Gastrocnemius medialis (tissue), 4 donors: ENCODE measurements around the gene KCNQ4. TPM values are rescaled to one million over a fixed set of nuclear protein-coding genes. Genes with fewer than 3 reads are reported as not detected.

Experiments
- ATAC-seq, 2 donors: fragments of 150-250 bp; one replicate each; pipeline ENCODE4 v1.9.1; 2016
- DNase-seq, 2 donors: peaks; one replicate each; pipeline ENCODE4 v3.0.0-alpha.2; 2019
- H3K27ac ChIP-seq, 4 donors: fragments of 200-600 bp; sonication (generic); 1 replicate in 1 of 4; 2 replicates in 3 of 4; pipeline ENCODE4 v1.5.1; 2016 to 2018; ENCODE audit warnings: mild to moderate bottlenecking in 2 of 4, moderate library complexity in 1 of 4
- H3K27me3 ChIP-seq, 3 donors: fragments of 200-600 bp; sonication (generic) in 2 of 3; 1 replicate in 1 of 3; 2 replicates in 2 of 3; pipeline versions ENCODE4 v1.5.1 to v1.6.0; 2016 to 2019; ENCODE audit warnings: mild to moderate bottlenecking in 1 of 3, moderate library complexity in 1 of 3
- H3K36me3 ChIP-seq, 2 donors: fragments of 200-600 bp; sonication (generic) in 1 of 2; one replicate each; pipeline ENCODE4 v1.5.1; 2017 to 2018
- H3K4me1 ChIP-seq, 2 donors: fragments of 200-600 bp; sonication (generic) in 1 of 2; one replicate each; pipeline ENCODE4 v1.5.1; 2016 to 2017; ENCODE audit warnings: mild to moderate bottlenecking in 2 of 2
- H3K4me3 ChIP-seq, 4 donors: fragments of 200-600 bp; sonication (generic) in 3 of 4; 1 replicate in 1 of 4; 2 replicates in 3 of 4; pipeline ENCODE4 v1.5.1; 2016 to 2019; ENCODE audit warnings: mild to moderate bottlenecking in 2 of 4
- H3K9me3 ChIP-seq, 3 donors: fragments of 200-600 bp; sonication (generic) in 2 of 3; 1 replicate in 1 of 3; 2 replicates in 2 of 3; pipeline ENCODE4 v1.5.1; 2016 to 2019
- POLR2A ChIP-seq, 2 donors: fragments of 450-650 bp; IDR thresholded peaks; one replicate each; pipeline ENCODE4 v1.6.1; 2017; ENCODE audit warnings: antibody characterized with exemption in 2 of 2, mild to moderate bottlenecking in 2 of 2, moderate library complexity in 2 of 2
- in situ Hi-C, 4 donors: fragments of 200-750 bp; cut with MboI; loops; one replicate each; pipeline versions ENCODE4 v1.15.0 to v1.8.0; 2017; ENCODE audit warnings: low sequenced_read_pairs in 4 of 4
- intact Hi-C: fragments of 100-400 bp; cut with DNase I; formaldehyde crosslinking; loops from one replicate; pipeline ENCODE4 v1.15.1; 2023; ENCODE audit warnings: low total_unique reads
- total RNA-seq, 4 donors: library from RNA; depleted of rRNA; stranded (reverse); fragments of >200 nt; gene quantifications; one replicate each; pipeline versions ENCODE4 v1.1.0 to v1.2.3, GENCODE V29; 2016
- TF ChIP-seq, protein P1 (sequence below), 5 experiments: fragments of 450-650 bp in 3 of 5; fragments of 200-600 bp in 2 of 5; sonication (generic) in 2 of 5; IDR thresholded peaks in 4 of 5; conservative IDR thresholded peaks in 1 of 5; 1 replicate in 4 of 5; 2 replicates in 1 of 5; pipeline ENCODE4 v1.5.1; 2016 to 2019; ENCODE audit warnings: antibody characterized with exemption in 5 of 5, mild to moderate bottlenecking in 3 of 5, moderate library complexity in 3 of 5

KCNQ4 gene
- total RNA-seq, 4 donors from 2014 or later: 2.9 to 8.2 (median 3.5) TPM

- no peaks in the 10 kb centered on the region for H3K4me1 ChIP-seq
- no peak overlapping the region for H3K27ac ChIP-seq
- no peak for ATAC-seq
- TF ChIP-seq, protein P1, sequence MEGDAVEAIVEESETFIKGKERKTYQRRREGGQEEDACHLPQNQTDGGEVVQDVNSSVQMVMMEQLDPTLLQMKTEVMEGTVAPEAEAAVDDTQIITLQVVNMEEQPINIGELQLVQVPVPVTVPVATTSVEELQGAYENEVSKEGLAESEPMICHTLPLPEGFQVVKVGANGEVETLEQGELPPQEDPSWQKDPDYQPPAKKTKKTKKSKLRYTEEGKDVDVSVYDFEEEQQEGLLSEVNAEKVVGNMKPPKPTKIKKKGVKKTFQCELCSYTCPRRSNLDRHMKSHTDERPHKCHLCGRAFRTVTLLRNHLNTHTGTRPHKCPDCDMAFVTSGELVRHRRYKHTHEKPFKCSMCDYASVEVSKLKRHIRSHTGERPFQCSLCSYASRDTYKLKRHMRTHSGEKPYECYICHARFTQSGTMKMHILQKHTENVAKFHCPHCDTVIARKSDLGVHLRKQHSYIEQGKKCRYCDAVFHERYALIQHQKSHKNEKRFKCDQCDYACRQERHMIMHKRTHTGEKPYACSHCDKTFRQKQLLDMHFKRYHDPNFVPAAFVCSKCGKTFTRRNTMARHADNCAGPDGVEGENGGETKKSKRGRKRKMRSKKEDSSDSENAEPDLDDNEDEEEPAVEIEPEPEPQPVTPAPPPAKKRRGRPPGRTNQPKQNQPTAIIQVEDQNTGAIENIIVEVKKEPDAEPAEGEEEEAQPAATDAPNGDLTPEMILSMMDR (IDR thresholded peaks at IDR 0.05 in 4 of 5, conservative IDR thresholded peaks at IDR 0.05 in 1 of 5): no peak
- TF ChIP-seq POLR2A (IDR thresholded peaks at IDR 0.05): no peak
- DNase-seq: no peak
- H3K36me3 ChIP-seq: no peaks in the 10 kb centered on the region
- in situ Hi-C loops: no loop called here
- H3K9me3 ChIP-seq: no peaks in the 10 kb centered on the region
- intact Hi-C loops: no loop called here
- H3K4me3 ChIP-seq: no peak overlapping the region
- no peaks in the 10 kb centered on the region for H3K27me3 ChIP-seq
These were observed 55.7 kb downstream of the KCNQ4 start for GRCh38 chr1:40838980-40839942.

GRCh38 chr1:40839943-40840335, 56.4 kb downstream of the KCNQ4 start:
- no peaks in the 10 kb centered on the region for H3K36me3 ChIP-seq
- DNase-seq (no peak), ATAC-seq (no peak)
- no peaks in the 10 kb centered on the region for H3K27me3 ChIP-seq
- in situ Hi-C loops: loop anchor here in 3 of 4 donors (5.0 to 10.0 kb wide), 4 partner anchors 65 to 225 kb away; no protein-coding TSS in a partner anchor
- no peak overlapping the region for H3K27ac ChIP-seq
- no peak overlapping the region for H3K4me3 ChIP-seq
- intact Hi-C loops: no loop called here
- H3K9me3 ChIP-seq: no peaks in the 10 kb centered on the region
- TF ChIP-seq, protein P1 (IDR thresholded peaks at IDR 0.05 in 4 of 5, conservative IDR thresholded peaks at IDR 0.05 in 1 of 5): no peak
- no peak for TF ChIP-seq POLR2A (IDR thresholded peaks at IDR 0.05)
- no peaks in the 10 kb centered on the region for H3K4me1 ChIP-seq

DNA sequence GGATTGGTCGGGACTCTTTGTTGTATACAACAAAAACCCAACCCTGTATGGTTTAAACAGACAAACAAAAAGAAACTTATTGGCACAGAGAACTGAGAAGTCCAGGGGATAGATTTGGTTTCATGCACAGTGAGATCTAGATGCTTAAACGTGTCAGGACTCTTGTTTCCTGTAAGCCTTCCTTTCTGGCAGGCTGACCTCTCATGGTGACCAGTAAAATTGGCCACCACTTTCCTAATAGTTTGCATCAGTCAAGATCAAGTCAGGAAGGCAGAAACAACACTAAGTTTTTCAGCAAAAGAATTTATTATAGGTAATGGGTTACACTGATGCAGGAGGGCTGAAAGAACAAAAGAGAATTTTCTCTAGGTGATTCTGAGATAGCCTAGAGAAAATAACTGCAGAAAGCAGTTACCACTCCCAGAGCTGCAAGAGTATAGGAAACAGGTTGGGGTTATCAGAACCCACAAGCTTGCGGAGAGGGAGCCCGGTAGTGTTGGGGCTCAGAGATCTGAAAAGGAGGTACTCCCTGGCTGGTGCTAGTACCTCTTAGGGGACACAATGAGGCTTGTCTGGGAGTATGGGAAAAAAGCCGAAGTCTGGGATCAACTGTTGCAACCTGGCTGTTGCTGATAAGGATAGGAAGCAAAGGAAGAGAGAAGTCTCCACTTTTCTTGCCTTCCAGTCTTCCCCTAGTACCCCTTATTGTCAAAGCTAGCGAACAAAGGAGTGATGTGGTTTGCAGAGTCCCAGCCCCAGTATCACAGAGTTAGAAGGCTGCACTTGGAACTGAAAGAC, 57.1 kb downstream of the KCNQ4 start:
- Histone ChIP-seq H3K36me3 (no peaks in the 10 kb centered on the region), H3K27me3 (no peaks in the 10 kb centered on the region), H3K4me1 (no peaks in the 10 kb centered on the region), H3K9me3 (no peaks in the 10 kb centered on the region), H3K27ac (no peak overlapping the region), H3K4me3 (no peak overlapping the region)
- ATAC-seq (no peak), DNase-seq (no peak)
- in situ Hi-C loops (loop anchor here in 3 of 4 donors (5.0 to 10.0 kb wide), 4 partner anchors 66 to 226 kb away; no protein-coding TSS in a partner anchor), intact Hi-C loops (no loop called here)
- TF ChIP-seq, protein P1 (IDR thresholded peaks at IDR 0.05 in 4 of 5, conservative IDR thresholded peaks at IDR 0.05 in 1 of 5): no peak
- no peak for TF ChIP-seq POLR2A (IDR thresholded peaks at IDR 0.05)

DNA sequence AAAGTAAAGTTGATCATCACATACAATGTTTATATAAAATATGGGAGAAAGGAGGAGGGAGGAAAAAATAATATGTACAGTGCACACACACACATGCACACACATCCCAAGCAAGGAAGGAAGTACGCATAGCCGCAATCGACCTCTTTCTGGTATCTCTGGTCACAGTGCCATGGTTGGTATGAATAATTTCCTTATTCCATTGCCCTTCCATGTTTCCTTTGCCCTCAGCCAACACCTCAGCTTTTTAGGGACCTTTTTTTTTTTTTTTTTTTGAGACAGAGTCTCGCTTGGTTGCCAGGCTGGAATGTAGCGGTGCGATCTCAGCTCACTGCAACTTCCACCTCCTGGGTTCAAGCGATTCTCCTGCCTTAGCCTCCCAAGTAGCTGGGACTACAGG, 58.0 kb downstream of the KCNQ4 start:
- H3K4me1 ChIP-seq: no peaks in the 10 kb centered on the region
- no peak overlapping the region for H3K27ac ChIP-seq
- in situ Hi-C loops (loop anchor here in 3 of 4 donors (5.0 to 10.0 kb wide), 4 partner anchors 67 to 227 kb away; no protein-coding TSS in a partner anchor), intact Hi-C loops (no loop called here)
- no peaks in the 10 kb centered on the region for H3K9me3 ChIP-seq
- DNase-seq: no peak
- no peaks in the 10 kb centered on the region for H3K27me3 ChIP-seq
- ATAC-seq: no peak
- H3K36me3 ChIP-seq: no peaks in the 10 kb centered on the region
- TF ChIP-seq, protein P1 (IDR thresholded peaks at IDR 0.05 in 4 of 5, conservative IDR thresholded peaks at IDR 0.05 in 1 of 5): no peak
- no peak for TF ChIP-seq POLR2A (IDR thresholded peaks at IDR 0.05)
- no peak overlapping the region for H3K4me3 ChIP-seq
